Skin of body (tissue), 2 donors: ENCODE measurements around the gene IL2RA. TPM values are rescaled to one million over a fixed set of nuclear protein-coding genes. Genes with fewer than 3 reads are reported as not detected.
"Not testable (repeated sequence)": the region's sequence is repeated elsewhere in the genome, so short reads cannot be mapped to it uniquely, and the experiment has no call there.

Source experiments
- DNase-seq: peaks from one replicate; lab custom pipeline; 2025; lab: John Stamatoyannopoulos, UW
- total RNA-seq: library from RNA; depleted of rRNA; stranded (reverse); fragments of >200 nt; gene quantifications from one replicate; pipeline ENCODE4 v1.2.3, GENCODE V29; 2014

Gene IL2RA
- total RNA-seq, 1 donor from 2014 or later = 0.30 TPM

DNA sequence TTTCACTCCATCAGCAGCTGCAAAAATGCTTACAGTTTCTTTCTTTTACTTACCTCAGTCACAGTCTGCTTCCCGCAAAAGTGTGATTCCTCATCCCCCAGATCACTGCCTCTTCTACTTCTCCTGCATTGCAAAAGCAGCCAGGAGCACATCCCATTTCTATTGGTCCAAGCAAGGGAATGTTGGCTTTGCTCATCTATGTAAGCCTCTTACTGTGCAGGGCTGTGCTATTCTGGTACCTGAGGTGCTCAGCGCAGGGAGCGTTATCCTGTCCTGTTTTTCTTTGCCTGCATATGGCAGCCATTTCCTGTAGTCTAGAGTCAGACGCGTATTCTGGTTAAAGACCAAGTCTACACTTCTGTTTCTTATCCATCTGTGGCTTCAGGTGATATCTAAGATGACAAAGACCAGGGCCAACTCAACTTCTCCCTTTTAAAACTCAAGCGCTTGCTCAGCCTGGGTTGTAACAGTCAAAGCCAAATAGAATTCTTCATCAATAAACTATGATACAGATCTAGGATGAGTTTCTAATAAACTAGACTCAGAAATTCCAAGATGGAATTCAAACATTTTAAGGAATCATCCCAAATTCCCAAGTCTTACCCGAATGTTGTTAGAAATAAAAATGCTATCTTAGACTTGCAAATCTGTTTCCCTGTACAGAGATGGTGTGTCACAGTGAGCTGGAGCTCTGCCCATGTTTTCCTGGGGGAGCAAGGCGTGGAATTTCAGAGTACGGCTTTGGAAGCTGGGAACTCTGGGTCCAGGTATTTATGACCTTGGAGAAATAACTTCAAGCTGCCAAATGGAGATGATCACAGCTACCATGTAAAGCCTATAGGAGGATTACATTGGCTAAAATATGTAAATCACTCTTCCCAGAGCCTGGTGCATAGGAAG lies 20.6 kb upstream of the IL2RA start:
- no peak for DNase-seq

DNA sequence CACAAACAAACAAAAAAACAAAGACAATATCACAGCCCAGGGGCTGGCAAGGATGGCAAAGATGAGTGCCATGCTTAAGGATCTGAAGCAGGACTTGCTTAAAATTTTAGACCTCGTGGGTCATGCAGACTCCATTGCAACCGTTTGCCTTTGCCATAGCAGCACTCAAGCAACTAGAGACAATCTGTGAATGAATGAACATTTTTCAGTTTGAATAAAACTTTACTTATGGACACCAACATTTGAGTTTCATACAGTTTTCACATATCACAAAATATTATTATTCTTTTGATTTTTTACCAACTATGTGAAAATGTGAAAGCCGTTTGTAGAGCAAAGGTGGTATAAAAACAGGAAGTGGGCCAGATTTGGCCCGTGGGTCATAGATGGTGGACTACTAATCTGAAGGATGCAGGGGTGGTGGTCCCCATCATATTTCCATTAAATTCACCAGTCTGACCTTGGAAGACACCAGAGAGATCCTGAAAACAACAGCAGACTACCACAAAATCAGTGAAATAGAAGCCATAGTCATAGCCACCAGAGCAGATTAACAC lies 18.3 kb upstream of the IL2RA start:
- no peak for DNase-seq

GRCh38 chr10:6079044-6079443 lies 16.9 kb upstream of the IL2RA start:
- no peak for DNase-seq

DNA sequence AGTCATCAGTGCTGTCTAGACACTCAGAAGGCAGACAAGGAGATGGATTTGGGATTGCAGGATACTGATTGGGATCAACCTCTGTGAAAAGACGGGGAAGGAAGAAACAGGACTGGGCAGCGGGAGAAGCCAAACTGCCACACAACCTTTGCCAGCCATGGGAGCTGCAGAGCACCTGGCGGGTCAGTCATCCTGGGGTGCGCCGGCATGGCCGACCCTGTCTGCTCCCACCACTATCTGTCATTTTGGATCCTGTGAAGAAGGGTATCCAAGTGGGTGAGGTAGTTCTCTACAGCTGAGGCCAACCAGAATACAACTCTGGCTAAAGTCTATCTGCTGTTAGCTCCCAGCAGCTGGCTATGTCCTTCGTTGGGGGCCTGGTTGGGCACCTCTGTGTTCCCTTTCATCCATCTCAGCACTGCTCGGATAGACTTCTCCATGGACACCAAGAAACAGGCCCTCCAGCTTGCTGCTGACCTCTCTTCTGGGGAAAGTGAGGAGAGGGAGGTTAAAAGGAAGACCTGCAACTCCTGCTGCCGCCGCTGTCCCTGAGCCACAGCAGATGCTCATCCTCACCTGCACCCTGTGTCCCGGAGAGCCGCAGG lies 15.0 kb upstream of the IL2RA start:
- DNase-seq = no peak

- no peak for DNase-seq
Measured at GRCh38 chr10:6074489-6075301, 12.5 kb upstream of the IL2RA start.

DNA sequence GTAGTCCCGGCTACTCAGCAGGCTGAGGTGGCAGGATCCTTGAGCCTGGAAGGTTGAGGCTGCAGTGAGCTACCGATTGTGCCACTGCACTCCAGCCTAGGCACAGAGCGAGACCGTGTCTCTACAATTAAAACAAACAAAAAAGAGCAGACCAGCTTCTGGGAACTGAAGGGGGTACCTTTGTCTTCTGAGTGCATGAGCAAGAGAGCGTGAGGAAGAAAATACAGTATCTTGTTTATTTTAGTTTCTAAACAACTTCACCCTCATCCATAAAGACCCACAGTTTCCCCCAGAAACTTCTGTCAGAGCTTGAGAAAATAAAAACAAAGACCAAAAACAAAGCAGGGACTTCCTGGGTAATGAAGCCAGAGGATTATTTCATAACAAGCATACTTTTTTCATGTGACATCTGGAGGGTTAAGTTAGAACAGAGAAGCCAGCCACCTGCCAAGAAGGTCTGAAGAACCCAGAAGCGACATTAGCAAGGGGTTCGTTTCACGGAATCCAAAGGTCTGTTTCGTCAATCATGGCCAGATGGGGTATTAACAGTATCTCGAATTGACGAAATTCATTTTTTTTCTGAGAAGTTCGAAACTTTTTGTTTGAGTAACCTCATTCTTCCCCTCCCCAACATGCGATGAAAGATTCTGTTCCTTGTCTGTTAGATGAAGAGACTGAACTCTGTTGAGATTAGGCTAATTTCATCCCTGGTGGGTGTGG lies 10.2 kb upstream of the IL2RA start:
- DNase-seq = no peak

GRCh38 chr10:6071181-6072175 lies 9.3 kb upstream of the IL2RA start:
- DNase-seq = no peak

- no peak for DNase-seq
Measured at GRCh38 chr10:6070660-6071059, 8.5 kb upstream of the IL2RA start.

DNA sequence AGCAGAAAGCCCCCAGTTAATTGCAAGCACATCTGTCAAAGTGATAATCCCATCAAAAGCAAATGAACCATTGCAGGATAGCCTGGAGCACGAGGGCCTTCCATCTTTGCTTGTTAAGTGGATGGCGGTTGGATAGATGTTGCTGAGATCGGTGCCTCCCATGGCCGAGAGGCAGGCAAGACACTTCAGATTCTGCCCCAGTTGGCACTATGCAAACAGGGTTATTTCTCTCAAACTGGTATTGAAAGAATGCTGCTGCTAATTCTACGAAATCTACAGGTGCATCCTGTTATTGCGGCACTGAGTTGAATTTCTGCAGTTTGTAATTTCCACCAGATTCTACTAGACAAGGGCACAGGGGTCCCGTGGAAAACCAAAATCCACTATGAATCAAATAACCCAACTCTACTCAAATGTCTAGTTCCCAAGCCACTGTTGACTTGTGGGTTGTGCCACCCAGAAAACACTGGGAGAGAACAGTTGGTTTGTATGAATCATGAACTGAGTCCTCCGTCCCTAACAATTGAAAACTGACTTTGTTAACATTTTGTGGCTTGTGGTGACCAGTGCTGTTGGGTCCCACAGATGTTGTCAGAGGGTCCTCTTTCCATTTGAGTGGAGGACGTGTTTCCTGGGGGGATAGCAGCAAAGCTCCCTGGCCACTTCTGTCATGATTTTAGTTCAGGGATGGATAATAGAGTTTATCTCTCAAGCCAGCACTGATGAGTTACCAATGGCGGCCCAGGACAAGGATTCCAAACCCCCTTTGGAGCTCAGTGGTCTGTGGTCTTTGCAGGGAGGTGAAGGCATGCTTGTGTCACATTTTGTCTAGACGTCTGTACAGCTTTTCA lies 7.1 kb upstream of the IL2RA start:
- DNase-seq = no peak

DNA sequence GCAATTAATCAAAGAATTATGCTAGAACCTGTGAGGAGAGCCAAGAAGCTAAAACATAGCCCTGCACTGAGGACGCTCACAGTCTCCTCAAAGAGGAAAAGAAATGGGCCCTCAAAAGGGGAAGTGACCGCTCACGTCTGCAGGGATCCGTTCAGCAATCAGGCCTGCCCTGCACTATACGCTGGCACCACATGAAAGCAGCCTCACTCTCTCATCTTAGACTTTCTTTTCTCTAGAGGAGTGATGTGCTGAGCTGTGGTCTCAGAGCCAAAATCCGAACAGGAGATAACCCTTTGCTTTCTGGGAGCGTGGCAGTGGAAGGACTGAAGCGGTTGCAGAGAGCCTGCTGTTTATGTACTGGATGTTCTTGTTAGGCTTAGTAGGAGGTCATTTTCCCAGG lies 6.3 kb upstream of the IL2RA start:
- no peak for DNase-seq

- DNase-seq = no peak
Measured at GRCh38 chr10:6068006-6068405, 5.8 kb upstream of the IL2RA start.

DNA sequence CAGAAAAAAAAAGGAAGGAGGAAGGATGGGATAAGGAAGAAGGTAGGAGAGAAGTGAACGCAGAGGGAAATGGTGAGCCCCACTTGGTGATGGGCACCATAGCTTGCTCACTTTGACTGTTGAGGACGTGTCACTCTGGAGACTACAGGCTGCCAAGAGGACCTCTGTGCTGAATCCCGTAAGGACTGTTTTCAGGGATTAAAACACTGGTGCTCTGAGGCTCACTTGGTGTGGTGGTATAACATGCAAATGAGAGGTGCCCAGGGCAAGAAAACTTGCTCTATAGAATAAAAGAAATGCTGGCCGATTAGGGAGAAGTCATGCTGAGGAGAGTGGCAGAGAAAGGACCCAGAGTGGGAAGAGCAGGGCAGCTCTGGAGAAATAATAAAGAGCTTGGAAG lies 5.3 kb upstream of the IL2RA start:
- DNase-seq = no peak

DNA sequence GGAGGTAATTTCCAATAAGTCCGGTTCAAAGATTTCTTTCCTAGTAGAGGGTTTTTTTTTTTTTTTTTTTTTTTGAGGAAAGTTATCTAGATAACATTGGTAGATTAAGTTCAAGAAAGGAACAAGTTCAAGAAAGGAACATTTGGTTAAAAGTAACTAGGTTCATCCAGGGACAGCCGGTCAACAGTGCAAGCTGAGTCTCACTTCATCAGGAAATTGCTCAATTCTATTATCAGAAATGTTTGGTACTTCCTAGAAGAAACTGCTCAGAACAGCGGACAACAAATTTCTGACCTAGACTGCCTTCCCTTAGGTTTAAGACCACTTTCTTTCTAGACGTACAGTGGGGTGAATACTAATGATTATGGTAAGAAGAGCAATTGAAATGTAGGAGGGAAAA lies 3.7 kb upstream of the IL2RA start:
- DNase-seq = no peak

DNA sequence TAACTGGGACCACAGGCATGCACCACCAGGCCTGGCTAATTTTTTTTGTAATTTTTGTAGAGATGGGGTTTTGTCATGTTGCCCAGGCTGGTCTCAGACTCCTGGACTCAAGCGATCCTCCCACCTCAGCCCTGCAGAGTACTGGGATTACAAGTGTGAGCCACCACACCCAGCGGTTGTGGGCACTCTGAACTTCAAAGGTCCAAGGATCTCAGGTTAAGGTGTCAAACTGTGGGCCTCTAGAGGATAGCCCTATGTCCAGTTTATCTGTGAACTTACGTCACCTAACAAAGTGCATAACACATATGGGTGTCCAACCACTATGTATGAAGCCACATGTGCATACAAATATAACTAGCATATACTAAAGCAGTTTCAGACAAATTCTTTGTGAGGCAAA lies 3.2 kb upstream of the IL2RA start:
- no peak for DNase-seq

- DNase-seq = not testable (repeated sequence)
Measured at GRCh38 chr10:6064726-6065125, 2.6 kb upstream of the IL2RA start.

DNA sequence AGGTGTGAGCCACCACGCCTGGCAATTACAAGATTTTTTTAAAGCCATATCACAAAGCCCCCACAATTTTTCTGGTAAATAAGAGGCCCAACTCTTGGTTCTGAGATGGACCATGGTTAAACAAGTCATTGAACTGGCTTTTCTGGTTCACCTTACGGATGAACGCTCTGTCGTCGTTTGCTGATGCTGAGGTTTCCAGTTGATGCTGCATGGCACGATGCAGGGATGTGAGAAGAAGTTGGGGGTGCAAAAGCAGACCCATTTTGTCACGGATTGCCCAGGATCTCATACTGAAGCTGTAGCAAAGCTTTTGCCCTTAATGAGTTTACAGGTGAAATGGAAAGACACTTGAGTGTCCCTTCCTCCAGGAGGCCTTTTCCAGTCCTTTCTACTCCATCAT lies 2.0 kb upstream of the IL2RA start:
- no peak for DNase-seq

DNA sequence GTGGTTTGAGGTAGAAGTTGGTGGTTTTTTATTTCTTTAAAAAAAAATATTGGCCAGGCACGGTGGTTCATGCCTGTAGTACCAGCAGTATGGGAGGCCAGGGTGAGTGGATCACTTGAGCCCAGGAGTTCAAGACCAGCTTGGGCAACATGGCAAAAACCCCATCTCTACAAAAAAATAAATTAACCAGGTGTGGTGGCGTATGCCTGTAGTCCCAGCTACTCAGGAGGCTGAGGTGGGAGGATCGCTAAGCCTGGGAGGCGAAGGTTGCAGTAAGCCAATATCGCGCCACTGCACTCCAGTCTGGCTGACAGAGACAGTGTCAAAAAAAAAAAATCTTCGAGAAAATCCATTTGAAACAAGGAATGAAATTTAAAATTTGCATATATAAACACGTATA lies 1.1 kb downstream of the IL2RA start:
- DNase-seq = no peak

DNA sequence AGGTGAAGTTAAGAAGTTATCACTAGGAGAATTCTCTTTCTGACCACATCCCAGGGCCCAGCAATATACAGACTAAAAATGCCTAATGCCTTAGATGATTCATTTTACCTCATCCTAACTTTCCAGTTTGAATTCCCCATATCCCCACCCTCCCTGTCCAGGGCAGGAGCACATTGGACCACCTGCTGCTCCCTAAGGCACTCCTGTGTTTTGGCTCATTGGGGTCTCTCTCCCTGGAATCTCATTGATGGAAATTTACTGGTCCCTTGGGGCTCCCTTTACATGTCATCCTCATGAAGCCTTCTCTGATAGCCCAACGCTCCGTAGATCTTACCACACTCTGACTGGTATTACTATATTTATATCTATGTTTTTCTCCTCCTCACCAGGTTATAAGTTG lies 2.7 kb downstream of the IL2RA start:
- no peak for DNase-seq
